ENCODE results near the gene ZNF524. TPM values are rescaled to one million over a fixed set of nuclear protein-coding genes. Genes with fewer than 3 reads are reported as not detected.

Gene ZNF524
- total and polyA plus RNA-seq, 2 donors (not counting 1 experiment from before 2014, with no cell fraction given), result 2.6 to 16.8 TPM

DNA sequence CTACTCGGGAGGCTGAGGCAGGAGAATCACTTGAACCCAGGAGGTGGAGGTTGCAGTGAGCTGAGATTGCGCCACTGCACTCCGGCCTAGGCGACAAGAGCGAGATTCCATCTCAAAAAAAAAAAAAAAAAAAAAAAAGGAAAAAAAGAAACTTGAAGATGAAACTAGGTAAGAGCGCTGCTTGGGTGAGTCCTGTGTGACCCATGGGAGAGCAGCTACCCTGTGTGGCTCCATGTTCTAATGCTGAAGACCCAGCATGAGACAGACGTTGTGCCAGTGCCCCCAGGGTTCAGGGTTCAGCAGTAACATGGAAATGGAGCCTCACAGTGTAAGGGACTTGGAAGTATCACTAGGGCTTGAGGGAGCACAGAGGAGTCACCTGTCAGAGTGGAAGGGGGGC is 18.3 kb downstream of the ZNF524 start:
- no peak for DNase-seq (ENCODE audit: low read depth in 2 of 2)
- no peaks in the 10 kb centered on the region for H4K20me1 ChIP-seq (ENCODE audit: control insufficient read depth, extremely low read depth, insufficient read depth, low read length)
- no peaks in the 10 kb centered on the region for H3K79me2 ChIP-seq (ENCODE audit: control insufficient read depth, insufficient read depth, low read length)
- peaks cover 31% of the 10 kb centered on the region for H3K36me3 ChIP-seq (ENCODE audit: control insufficient read depth, insufficient read depth, low read length)
- no peaks in the 10 kb centered on the region for H3K27me3 ChIP-seq (ENCODE audit: control insufficient read depth, insufficient read depth, low read length)
- H3K9ac ChIP-seq (ENCODE audit: insufficient read depth, low read length), result no peak overlapping the region
- H3K4me1 ChIP-seq (ENCODE audit: control insufficient read depth, extremely low read depth, insufficient read depth, low read length), result peaks cover 3% of the 10 kb centered on the region
- no peak overlapping the region for H2AFZ ChIP-seq (ENCODE audit: low read length)
- no peak overlapping the region for H3K4me3 ChIP-seq (replicated peaks in 1 of 4; ENCODE audit: control extremely low read depth in 1 of 4, insufficient read depth in 1 of 4, low read depth in 3 of 4, low read length in 4 of 4)
- no peak overlapping the region for H3K4me2 ChIP-seq (ENCODE audit: extremely low read depth, insufficient read depth, low read length)
- no peak overlapping the region for H3K27ac ChIP-seq (ENCODE audit: insufficient read depth, low read length)
- H3K9me3 ChIP-seq (ENCODE audit: control insufficient read depth, insufficient read depth, low read depth, low read length), result no peaks in the 10 kb centered on the region
- TF ChIP-seq CTCF (conservative IDR thresholded peaks at IDR 0.05 in 1 of 2, IDR thresholded peaks at IDR 0.05 in 1 of 2; ENCODE audit: low read depth in 1 of 2, low read length in 2 of 2) (no peak), EZH2 (IDR thresholded peaks at IDR 0.05; ENCODE audit: low read length, missing control alignments) (no peak)

GRCh38 chr19:55619286-55619685 is 19.2 kb downstream of the ZNF524 start:
- no peak overlapping the region for H3K9ac ChIP-seq (ENCODE audit: insufficient read depth, low read length)
- H2AFZ ChIP-seq (ENCODE audit: low read length), result no peak overlapping the region
- no peak overlapping the region for H3K27ac ChIP-seq (ENCODE audit: insufficient read depth, low read length)
- H3K9me3 ChIP-seq (ENCODE audit: control insufficient read depth, insufficient read depth, low read depth, low read length), result no peaks in the 10 kb centered on the region
- H4K20me1 ChIP-seq (ENCODE audit: control insufficient read depth, extremely low read depth, insufficient read depth, low read length), result no peaks in the 10 kb centered on the region
- TF ChIP-seq EZH2 (IDR thresholded peaks at IDR 0.05; ENCODE audit: low read length, missing control alignments) (no peak), CTCF (conservative IDR thresholded peaks at IDR 0.05 in 1 of 2, IDR thresholded peaks at IDR 0.05 in 1 of 2; ENCODE audit: low read depth in 1 of 2, low read length in 2 of 2) (no peak)
- peak overlapping the region; percentile 48 for H3K4me2 ChIP-seq (ENCODE audit: extremely low read depth, insufficient read depth, low read length)
- DNase-seq (ENCODE audit: low read depth in 2 of 2), result peak in 1 of 2 donors; percentile 80
- H3K79me2 ChIP-seq (ENCODE audit: control insufficient read depth, insufficient read depth, low read length), result no peaks in the 10 kb centered on the region
- peaks cover 26% of the 10 kb centered on the region for H3K36me3 ChIP-seq (ENCODE audit: control insufficient read depth, insufficient read depth, low read length)
- H3K4me3 ChIP-seq (replicated peaks in 1 of 4; ENCODE audit: control extremely low read depth in 1 of 4, insufficient read depth in 1 of 4, low read depth in 3 of 4, low read length in 4 of 4), result no peak overlapping the region
- H3K27me3 ChIP-seq (ENCODE audit: control insufficient read depth, insufficient read depth, low read length), result no peaks in the 10 kb centered on the region
- H3K4me1 ChIP-seq (ENCODE audit: control insufficient read depth, extremely low read depth, insufficient read depth, low read length), result peaks cover 5% of the 10 kb centered on the region

- Histone ChIP-seq H3K27me3 (ENCODE audit: control insufficient read depth, insufficient read depth, low read length) (no peaks in the 10 kb centered on the region), H4K20me1 (ENCODE audit: control insufficient read depth, extremely low read depth, insufficient read depth, low read length) (no peaks in the 10 kb centered on the region), H3K27ac (ENCODE audit: insufficient read depth, low read length) (no peak overlapping the region), H3K9me3 (ENCODE audit: control insufficient read depth, insufficient read depth, low read depth, low read length) (no peaks in the 10 kb centered on the region), H3K36me3 (ENCODE audit: control insufficient read depth, insufficient read depth, low read length) (peaks cover 20% of the 10 kb centered on the region), H3K4me2 (ENCODE audit: extremely low read depth, insufficient read depth, low read length) (no peak overlapping the region), H3K9ac (ENCODE audit: insufficient read depth, low read length) (no peak overlapping the region), H2AFZ (ENCODE audit: low read length) (no peak overlapping the region), H3K79me2 (ENCODE audit: control insufficient read depth, insufficient read depth, low read length) (no peaks in the 10 kb centered on the region), H3K4me1 (ENCODE audit: control insufficient read depth, extremely low read depth, insufficient read depth, low read length) (peaks cover 5% of the 10 kb centered on the region), H3K4me3 (replicated peaks in 1 of 4; ENCODE audit: control extremely low read depth in 1 of 4, insufficient read depth in 1 of 4, low read depth in 3 of 4, low read length in 4 of 4) (no peak overlapping the region)
- no peak for DNase-seq (ENCODE audit: low read depth in 2 of 2)
- no peak for TF ChIP-seq EZH2 (IDR thresholded peaks at IDR 0.05; ENCODE audit: low read length, missing control alignments)
- no peak for TF ChIP-seq CTCF (conservative IDR thresholded peaks at IDR 0.05 in 1 of 2, IDR thresholded peaks at IDR 0.05 in 1 of 2; ENCODE audit: low read depth in 1 of 2, low read length in 2 of 2)
Measured at GRCh38 chr19:55620410-55621204, 20.5 kb downstream of the ZNF524 start.

All from fibroblast of lung (primary cell).